NCI-H1417 treated with DMSO at 0.1 percent for 48 hours (cell line): ENCODE data around the gene ZNF185.

ENCODE experiments used
- DNase-seq: peaks from one replicate; lab custom pipeline; 2025; lab: John Stamatoyannopoulos, UW

The ZNF185 gene

GRCh38 chrX:152897222-152898131, at the start of gene ZNF185:
ZNF185 (plus strand) TSS chrX:152898067; CDS start chrX:152914490, 16,423 bp downstream.
- no peak for DNase-seq

- DNase-seq, result no peak
Observed at GRCh38 chrX:152850465-152850864, 47.4 kb upstream of the ZNF185 start.

- no peak for DNase-seq
Observed at GRCh38 chrX:152853986-152854385, 43.9 kb upstream of the ZNF185 start.

- DNase-seq, result no peak
Observed at GRCh38 chrX:152861116-152861515, 36.8 kb upstream of the ZNF185 start.

GRCh38 chrX:152861826-152862225, 36.0 kb upstream of the ZNF185 start:
- DNase-seq, result no peak

GRCh38 chrX:152865232-152865920, 32.5 kb upstream of the ZNF185 start:
- DNase-seq, result no peak

- no peak for DNase-seq
Observed at GRCh38 chrX:152866386-152866785, 31.5 kb upstream of the ZNF185 start.

- DNase-seq, result no peak
Observed at GRCh38 chrX:152869972-152870371, 27.9 kb upstream of the ZNF185 start.

GRCh38 chrX:152871260-152871659, 26.6 kb upstream of the ZNF185 start:
- DNase-seq, result no peak

GRCh38 chrX:152872522-152872921, 25.3 kb upstream of the ZNF185 start:
- DNase-seq, result no peak

GRCh38 chrX:152873361-152873760, 24.5 kb upstream of the ZNF185 start:
- DNase-seq, result no peak

GRCh38 chrX:152876931-152877840, 20.7 kb upstream of the ZNF185 start:
- DNase-seq, result no peak

GRCh38 chrX:152878976-152879755, 18.7 kb upstream of the ZNF185 start:
- no peak for DNase-seq

- DNase-seq, result no peak
Observed at GRCh38 chrX:152881289-152881688, 16.6 kb upstream of the ZNF185 start.

- DNase-seq, result no peak
Observed at GRCh38 chrX:152884171-152884570, 13.7 kb upstream of the ZNF185 start.

- no peak for DNase-seq
Observed at GRCh38 chrX:152886716-152887115, 11.2 kb upstream of the ZNF185 start.

GRCh38 chrX:152892499-152892898, 5.4 kb upstream of the ZNF185 start:
- DNase-seq, result no peak

GRCh38 chrX:152892999-152893891, 4.6 kb upstream of the ZNF185 start:
- no peak for DNase-seq

- DNase-seq, result no peak
Observed at GRCh38 chrX:152893980-152894610, 3.8 kb upstream of the ZNF185 start.

GRCh38 chrX:152895121-152895520, 2.7 kb upstream of the ZNF185 start:
- no peak for DNase-seq
